K562 (cell line): ENCODE measurements around the gene CAPN5. TPM values are rescaled to one million over a fixed set of nuclear protein-coding genes. Genes with fewer than 3 reads are reported as not detected.

ENCODE experiments used
- ELF4 ChIP-seq: fragments of 450-650 bp; formaldehyde crosslinking; IDR thresholded peaks from 2 replicates; pipeline ENCODE4 v1.4.0; 2022; ENCODE audit warnings: missing genetic modification characterization
- FOXJ2 ChIP-seq: fragments of 200-800 bp; sonication (Bioruptor generic); IDR thresholded peaks from 2 replicates; pipeline ENCODE4 v1.6.1; 2016; ENCODE audit warnings: missing genetic modification characterization, missing compliant biosample characterization
- HMG20A ChIP-seq: fragments of 450-650 bp; formaldehyde crosslinking; conservative IDR thresholded peaks from 2 replicates; pipeline ENCODE4 v1.4.0; 2020; ENCODE audit warnings: mild to moderate bottlenecking, mixed read lengths
- IFI16 ChIP-seq: fragments of 250-450 bp; sonication (Bioruptor Pico); IDR thresholded peaks from 2 replicates; pipeline ENCODE4 v2.1.2; 2022; ENCODE audit warnings: mild to moderate bottlenecking, inconsistent platforms
- KLF16 ChIP-seq: IDR thresholded peaks from 2 replicates; pipeline ENCODE4 v1.6.1; 2016; ENCODE audit warnings: antibody characterized with exemption
- MYNN ChIP-seq, 2 experiments: sonication (generic); formaldehyde crosslinking in 1 of 2; IDR thresholded peaks; 2 replicates each; pipeline versions ENCODE4 v1.5.0 to v1.6.1; 2016 to 2020; ENCODE audit warnings: antibody characterized with exemption in 1 of 2, missing genetic modification reagents in 1 of 2
- POLR2AphosphoS5 ChIP-seq: IDR thresholded peaks from 2 replicates; pipeline ENCODE4 v1.6.1; 2011; ENCODE audit warnings: mild to moderate bottlenecking, low read depth, low read length, moderate library complexity; ENCODE audit not compliant: control insufficient read depth, insufficient read depth
- RBM39 ChIP-seq: fragments of 200-400 bp; formaldehyde crosslinking; optimal IDR thresholded peaks from 2 replicates; pipeline ENCODE3; 2018; ENCODE audit warnings: low read depth, low read length
- RHOXF2B ChIP-seq: fragments of 250-450 bp; sonication (Bioruptor Pico); conservative IDR thresholded peaks from 2 replicates; pipeline ENCODE4 v1.5.1; 2021
- SAFB ChIP-seq: fragments of 200-400 bp; formaldehyde crosslinking; IDR thresholded peaks from 2 replicates; pipeline ENCODE4 v1.6.1; 2017; ENCODE audit warnings: low read depth, low read length, borderline replicate concordance
- SLC30A9 ChIP-seq: fragments of 250-450 bp; sonication (Bioruptor Pico); IDR thresholded peaks from 2 replicates; pipeline ENCODE4 v1.8.0; 2022; ENCODE audit warnings: mild to moderate bottlenecking, moderate library complexity
- SMAD4 ChIP-seq: fragments of 250-450 bp; sonication (Bioruptor Pico); conservative IDR thresholded peaks from 2 replicates; pipeline ENCODE4 v1.8.0; 2021; ENCODE audit warnings: inconsistent platforms, mild to moderate bottlenecking, moderate library complexity
- THRAP3 ChIP-seq: fragments of 450-650 bp; IDR thresholded peaks from 2 replicates; pipeline ENCODE4 v1.6.1; 2016; ENCODE audit warnings: mild to moderate bottlenecking, inconsistent platforms, borderline replicate concordance
- TSC22D4 ChIP-seq: fragments of 450-650 bp; IDR thresholded peaks from 2 replicates; pipeline ENCODE4 v1.6.1; 2016; ENCODE audit warnings: missing genetic modification characterization, missing biosample characterization, control low read depth
- U2AF1 ChIP-seq: fragments of 200-400 bp; formaldehyde crosslinking; optimal IDR thresholded peaks from 2 replicates; pipeline ENCODE3; 2017; ENCODE audit warnings: mild to moderate bottlenecking, low read depth, low read length, moderate library complexity
- ZBTB11 ChIP-seq, 3 experiments: fragments of 200-800 bp in 1 of 3; fragments of 250-450 bp in 1 of 3; fragments of 450-650 bp in 1 of 3; sonication (Bioruptor Pico) in 1 of 3; sonication (Bioruptor generic) in 1 of 3; formaldehyde crosslinking in 1 of 3; IDR thresholded peaks; 2 replicates each; pipeline versions ENCODE4 v1.6.1 to v1.8.0; 2016 to 2022; ENCODE audit warnings: mild to moderate bottlenecking in 2 of 3, missing genetic modification characterization in 2 of 3, missing compliant biosample characterization in 1 of 3, moderate library complexity in 1 of 3
- ZNF41 ChIP-seq: fragments of 250-450 bp; sonication (Bioruptor Pico); conservative IDR thresholded peaks from 2 replicates; pipeline ENCODE4 v1.4.0; 2020; ENCODE audit warnings: mild to moderate bottlenecking
- ZNF707 ChIP-seq: fragments of 250-450 bp; sonication (Bioruptor Pico); conservative IDR thresholded peaks from 2 replicates; pipeline ENCODE4 v1.8.0; 2022; ENCODE audit warnings: inconsistent platforms, mild to moderate bottlenecking, moderate library complexity
- ZNF717 ChIP-seq: fragments of 250-450 bp; sonication (Bioruptor Pico); IDR thresholded peaks from 2 replicates; pipeline ENCODE4 v1.5.0; 2021
- ZNF75A ChIP-seq: fragments of 450-650 bp; formaldehyde crosslinking; IDR thresholded peaks from 2 replicates; pipeline ENCODE4 v1.4.0; 2020; ENCODE audit warnings: mild to moderate bottlenecking
- ZNF766 ChIP-seq: fragments of 200-800 bp; sonication (Bioruptor generic); conservative IDR thresholded peaks from 2 replicates; pipeline ENCODE4 v1.6.1; 2016; ENCODE audit warnings: missing genetic modification characterization, missing compliant biosample characterization
- polyA plus RNA-seq, 8 experiments: library from polyadenylated mRNA; depleted of rRNA in 4 of 8; stranded (reverse) in 5 of 8; unstranded in 3 of 8; fragments of >200 nt; fragmentation: Nextera tagmentation in 2 of 8; fragmentation: Illumina TruSeq in 1 of 8; extraction: Ambion mirVana in 2 of 8; extraction: Trizol in 1 of 8; gene quantifications; 2 replicates each; pipeline versions ENCODE4 v1.2.1 to v1.2.3, GENCODE V29; 2011 to 2014; ENCODE audit warnings: inconsistent platforms in 1 of 8, missing spikeins in 1 of 8
- total RNA-seq, 7 experiments: library from RNA; depleted of rRNA in 6 of 7; stranded (reverse); fragments of >200 nt in 6 of 7; fragmentation: Illumina TruSeq in 2 of 7; extraction: Trizol in 2 of 7; gene quantifications; 2 replicates each; pipeline versions ENCODE4 v1.2.1 to v1.2.3, GENCODE V29; 2011 to 2021; ENCODE audit warnings: low replicate concordance in 1 of 7
- TF ChIP-seq, protein P1 (sequence below): conservative IDR thresholded peaks from 2 replicates; pipeline ENCODE4 v1.6.1; 2011; ENCODE audit warnings: low read depth, mild to moderate bottlenecking, low read length; ENCODE audit not compliant: control insufficient read depth
- TF ChIP-seq, protein P2 (sequence below): sonication (generic); formaldehyde crosslinking; IDR thresholded peaks from 2 replicates; pipeline ENCODE4 v1.8.0; 2022; ENCODE audit warnings: mild to moderate bottlenecking, missing genetic modification reagents, borderline replicate concordance

Gene CAPN5
- total and polyA plus RNA-seq, 9 of the 15 experiments (the other 6 are each of a cell fraction or from before 2014, with no cell fraction given), result 0.04 to 0.44 (median 0.14) TPM; not detected in 2

DNA sequence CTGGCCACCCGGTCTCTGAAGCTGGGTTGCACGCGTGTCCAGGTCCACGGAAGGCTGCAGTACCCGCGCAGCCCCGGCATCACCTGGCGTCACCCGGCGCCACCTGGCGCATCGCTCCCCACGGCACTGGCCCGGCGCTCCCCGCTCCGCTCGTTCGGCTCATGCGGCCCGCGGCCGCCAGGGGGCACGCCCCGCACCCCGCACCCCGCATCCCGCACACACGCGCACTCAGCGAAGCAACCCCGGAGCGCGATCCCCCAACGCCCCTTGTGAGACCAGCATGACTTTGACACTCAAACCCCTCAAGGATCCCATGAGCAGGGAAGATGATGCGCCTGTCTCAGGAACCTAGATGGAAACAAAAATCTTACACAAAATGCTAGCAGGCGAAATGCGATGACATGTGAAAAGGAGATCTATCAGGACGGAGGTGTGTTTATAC lies 20.7 kb upstream of the CAPN5 start (continued):
- TF ChIP-seq, protein P1, sequence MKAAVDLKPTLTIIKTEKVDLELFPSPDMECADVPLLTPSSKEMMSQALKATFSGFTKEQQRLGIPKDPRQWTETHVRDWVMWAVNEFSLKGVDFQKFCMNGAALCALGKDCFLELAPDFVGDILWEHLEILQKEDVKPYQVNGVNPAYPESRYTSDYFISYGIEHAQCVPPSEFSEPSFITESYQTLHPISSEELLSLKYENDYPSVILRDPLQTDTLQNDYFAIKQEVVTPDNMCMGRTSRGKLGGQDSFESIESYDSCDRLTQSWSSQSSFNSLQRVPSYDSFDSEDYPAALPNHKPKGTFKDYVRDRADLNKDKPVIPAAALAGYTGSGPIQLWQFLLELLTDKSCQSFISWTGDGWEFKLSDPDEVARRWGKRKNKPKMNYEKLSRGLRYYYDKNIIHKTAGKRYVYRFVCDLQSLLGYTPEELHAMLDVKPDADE, result no peak; the same call in 1 of the 2 replicates
- peak; percentile 79 for TF ChIP-seq SAFB
- TF ChIP-seq FOXJ2, result no peak
- TF ChIP-seq KLF16, result no peak
- TF ChIP-seq RHOXF2B (CRISPR knock-in tag), result no peak
- TF ChIP-seq THRAP3, result no peak
- TF ChIP-seq RBM39, result no peak
- no peak for TF ChIP-seq TSC22D4 (tag)
- TF ChIP-seq, protein P2, sequence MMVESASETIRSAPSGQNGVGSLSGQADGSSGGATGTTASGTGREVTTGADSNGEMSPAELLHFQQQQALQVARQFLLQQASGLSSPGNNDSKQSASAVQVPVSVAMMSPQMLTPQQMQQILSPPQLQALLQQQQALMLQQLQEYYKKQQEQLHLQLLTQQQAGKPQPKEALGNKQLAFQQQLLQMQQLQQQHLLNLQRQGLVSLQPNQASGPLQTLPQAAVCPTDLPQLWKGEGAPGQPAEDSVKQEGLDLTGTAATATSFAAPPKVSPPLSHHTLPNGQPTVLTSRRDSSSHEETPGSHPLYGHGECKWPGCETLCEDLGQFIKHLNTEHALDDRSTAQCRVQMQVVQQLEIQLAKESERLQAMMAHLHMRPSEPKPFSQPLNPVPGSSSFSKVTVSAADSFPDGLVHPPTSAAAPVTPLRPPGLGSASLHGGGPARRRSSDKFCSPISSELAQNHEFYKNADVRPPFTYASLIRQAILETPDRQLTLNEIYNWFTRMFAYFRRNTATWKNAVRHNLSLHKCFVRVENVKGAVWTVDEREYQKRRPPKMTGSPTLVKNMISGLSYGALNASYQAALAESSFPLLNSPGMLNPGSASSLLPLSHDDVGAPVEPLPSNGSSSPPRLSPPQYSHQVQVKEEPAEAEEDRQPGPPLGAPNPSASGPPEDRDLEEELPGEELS, result no peak
- TF ChIP-seq MYNN (IDR thresholded peaks at IDR 0.05), result no peak
- TF ChIP-seq MYNN (CRISPR knock-in tag; IDR thresholded peaks at IDR 0.05), result no peak
- no peak for TF ChIP-seq POLR2AphosphoS5
- TF ChIP-seq ZNF75A (CRISPR knock-in tag), result no peak
- no peak for TF ChIP-seq ZNF717 (CRISPR knock-in tag)
- no peak for TF ChIP-seq IFI16
- no peak for TF ChIP-seq HMG20A (CRISPR knock-in tag)
- TF ChIP-seq ELF4, result no peak
- no peak for TF ChIP-seq ZNF707 (CRISPR knock-in tag)
- no peak for TF ChIP-seq SLC30A9 (CRISPR knock-in tag)
- no peak for TF ChIP-seq ZNF41 (CRISPR knock-in tag)
- 0 out of 2 replicates have a peak, but pooled peaks have one; percentile 29 for TF ChIP-seq SMAD4 (CRISPR knock-in tag)
- no peak for TF ChIP-seq ZBTB11 (CRISPR knock-in tag; IDR thresholded peaks at IDR 0.05)
- no peak for TF ChIP-seq ZNF766 (CRISPR knock-in tag)
- TF ChIP-seq U2AF1, result peak; percentile 54
